DND-41 (cell line): Measurements from ENCODE around the gene CBARP.
"Not testable (repeated sequence)": the region's sequence is repeated elsewhere in the genome, so short reads cannot be mapped to it uniquely, and the experiment has no call there.

Experiments
- CTCF ChIP-seq: IDR thresholded peaks from 2 replicates; pipeline ENCODE4 v1.5.1; 2012; ENCODE audit warnings: borderline replicate concordance, low read length, moderate library complexity, mild to moderate bottlenecking; ENCODE audit not compliant: poor library complexity, severe bottlenecking; ENCODE audit errors: extremely low read depth
- EZH2 ChIP-seq: IDR thresholded peaks from 3 replicates; pipeline ENCODE4 v1.6.1; 2012; ENCODE audit warnings: borderline replicate concordance, low read depth, mild to moderate bottlenecking, moderate library complexity, low read length, inconsistent platforms; ENCODE audit not compliant: severe bottlenecking

GRCh38 chr19:1200614-1201013 is 37.2 kb downstream of the CBARP start:
- not testable (repeated sequence) for TF ChIP-seq EZH2, CTCF
